ENCODE results near the gene AGAP1.

AGAP1 gene

GRCh38 chr2:235978022-235978421 is 484.2 kb downstream of the AGAP1 start:
- no peak for DNase-seq

- no peak for DNase-seq
Observed at GRCh38 chr2:235979037-235979436, 485.2 kb downstream of the AGAP1 start.

DNA sequence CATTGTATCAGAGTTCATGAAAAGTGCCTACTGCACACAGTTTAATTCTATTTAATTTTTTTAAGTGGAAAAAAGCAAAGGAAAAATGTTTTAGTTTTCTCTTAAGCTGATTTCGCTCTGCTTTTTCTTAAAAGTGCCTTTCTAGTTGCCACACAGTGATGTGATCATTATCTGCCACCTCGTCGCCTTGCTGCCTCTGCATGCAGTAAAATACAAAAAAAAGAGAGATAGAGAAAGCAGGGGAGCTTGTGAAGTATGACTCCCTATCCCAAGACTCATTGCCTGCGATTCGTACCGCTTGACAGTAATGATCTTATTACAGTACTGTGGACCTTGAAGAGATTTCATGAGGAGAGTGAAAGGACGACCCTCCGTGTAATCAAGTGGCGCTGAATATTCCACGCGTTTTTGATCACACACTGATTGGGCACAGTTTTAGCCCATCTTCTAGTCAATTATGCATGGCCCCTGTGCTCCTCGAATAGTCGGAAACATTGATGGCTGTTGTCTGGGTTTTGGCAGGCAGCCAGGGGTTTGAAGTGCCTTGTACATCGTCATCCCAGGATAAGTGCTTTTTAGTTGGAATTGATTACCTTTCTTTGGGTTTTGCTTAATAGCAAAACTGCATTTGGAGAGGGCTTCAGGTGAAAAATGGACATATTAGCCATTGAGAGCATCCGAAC is 486.1 kb downstream of the AGAP1 start:
- DNase-seq = peak in 21 of 51 donors; percentile 6 to 48 (median 22)

GRCh38 chr2:235981631-235982030 is 487.8 kb downstream of the AGAP1 start:
- no peak for DNase-seq

DNA sequence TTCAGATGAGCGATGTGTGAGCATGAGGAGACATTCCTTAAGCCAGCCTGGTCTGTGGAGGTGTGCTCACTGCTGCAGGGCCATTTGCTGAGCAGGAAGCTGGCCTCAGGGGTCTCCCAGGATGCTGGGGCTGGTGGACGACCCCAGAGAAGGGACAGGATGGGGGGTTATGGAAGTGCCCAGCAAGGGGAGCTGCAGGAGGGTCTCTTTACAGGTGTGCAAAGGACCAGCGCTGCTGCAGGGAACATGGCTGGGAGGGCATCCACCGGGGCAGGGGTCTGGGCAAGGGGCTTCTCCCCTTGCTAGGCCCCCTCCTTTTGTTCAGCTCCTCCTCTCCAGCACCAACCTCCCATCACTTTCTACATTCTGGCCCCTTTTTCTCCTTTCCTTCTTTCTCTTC is 489.2 kb downstream of the AGAP1 start:
- DNase-seq = no peak

DNA sequence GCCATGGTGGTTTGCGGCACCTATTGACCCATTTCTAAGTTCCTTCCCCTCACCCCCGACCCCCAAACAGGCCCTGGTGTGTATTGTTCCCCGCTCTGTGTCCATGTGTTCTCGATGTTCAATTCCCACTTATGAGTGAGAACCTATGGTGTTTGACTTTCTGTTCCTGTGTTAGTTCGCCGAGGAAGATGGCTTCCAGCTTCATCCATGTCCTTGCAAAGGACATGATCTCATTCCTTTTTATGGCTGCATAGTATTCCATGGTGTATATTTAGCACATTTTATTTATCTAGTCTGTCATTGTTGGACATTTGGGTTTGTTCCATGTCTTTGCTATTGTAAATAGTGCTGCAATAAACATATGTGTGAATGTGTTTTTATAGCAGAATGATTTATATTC is 490.7 kb downstream of the AGAP1 start:
- no peak for DNase-seq

GRCh38 chr2:235986361-235986760 is 492.5 kb downstream of the AGAP1 start:
- no peak for DNase-seq

DNA sequence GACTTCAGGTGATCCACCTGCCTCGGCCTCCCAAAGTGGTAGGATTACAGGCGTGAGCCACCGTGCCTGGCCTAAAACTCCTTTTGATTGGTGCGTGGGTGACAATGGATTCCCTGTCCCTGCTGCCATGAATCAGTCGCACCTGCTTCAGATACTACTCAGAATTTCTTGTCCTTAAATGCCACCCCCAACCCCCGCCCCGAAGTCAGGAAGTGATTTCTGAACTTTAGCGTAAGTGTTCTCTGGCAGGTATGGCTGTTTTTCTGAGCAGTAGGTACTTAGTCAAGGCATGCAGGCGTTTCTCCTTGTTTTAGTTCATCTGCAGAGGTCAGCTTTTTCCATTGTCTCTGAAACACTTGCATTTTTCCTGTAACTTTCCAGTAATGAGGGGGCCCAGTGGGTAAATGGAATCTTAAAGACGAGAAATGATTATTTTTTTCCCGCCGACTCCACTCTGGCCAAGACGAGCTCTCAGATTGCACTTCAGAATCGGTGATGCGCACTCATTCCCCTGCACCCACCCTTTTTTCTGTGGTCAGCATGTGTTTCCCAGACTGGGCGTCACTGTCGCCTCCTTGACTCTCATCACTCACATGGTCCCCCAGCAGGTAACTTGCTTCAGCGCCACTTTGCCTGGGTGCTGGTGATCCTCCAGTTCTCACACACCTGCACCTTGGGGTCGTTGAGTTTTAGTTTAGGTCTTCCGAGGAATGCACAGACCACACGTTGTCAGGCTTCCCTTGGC is 494.6 kb downstream of the AGAP1 start:
- no peak for DNase-seq

- no peak for DNase-seq
Observed at GRCh38 chr2:235989591-235989990, 495.7 kb downstream of the AGAP1 start.

DNA sequence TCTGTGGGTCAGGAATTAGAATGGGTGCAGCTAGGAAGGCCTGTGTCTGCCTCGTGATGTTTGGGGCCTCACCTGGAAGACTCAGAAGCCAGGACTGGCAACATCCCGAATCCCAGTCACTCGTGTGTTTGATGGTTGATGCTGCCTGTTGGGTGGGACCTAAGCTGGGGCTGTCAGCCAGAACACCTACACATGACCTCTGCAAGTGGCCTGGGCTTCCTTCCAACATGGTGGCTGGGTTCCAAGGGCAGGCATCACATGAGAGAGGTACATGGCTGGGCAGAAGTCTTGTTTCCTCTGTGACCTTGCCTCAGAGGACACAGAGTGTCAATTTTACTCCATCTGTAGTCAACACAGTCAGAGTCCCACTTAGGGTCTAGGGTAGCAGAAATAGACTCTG is 496.5 kb downstream of the AGAP1 start:
- no peak for DNase-seq

GRCh38 chr2:235992024-235992423 is 498.2 kb downstream of the AGAP1 start:
- no peak for DNase-seq

DNA sequence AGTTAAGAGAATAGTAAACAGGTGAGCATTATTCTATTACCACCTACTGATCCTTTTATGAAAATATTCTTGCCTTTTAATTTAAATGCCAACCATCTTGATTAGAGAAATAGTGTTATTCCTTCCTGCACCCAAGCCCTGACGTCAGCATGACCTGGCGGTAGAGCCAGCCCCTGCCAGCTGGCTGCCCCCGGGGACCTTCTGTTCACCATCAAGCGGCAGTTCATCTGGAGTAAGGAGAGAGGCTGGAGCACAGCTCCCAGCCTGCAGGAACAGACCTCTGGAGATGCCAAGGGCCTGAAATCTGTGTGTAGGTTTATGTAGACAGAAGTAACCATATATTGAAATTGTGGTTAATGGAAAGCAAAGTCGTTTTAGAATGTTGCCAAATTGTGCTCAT is 502.6 kb downstream of the AGAP1 start:
- no peak for DNase-seq

DNA sequence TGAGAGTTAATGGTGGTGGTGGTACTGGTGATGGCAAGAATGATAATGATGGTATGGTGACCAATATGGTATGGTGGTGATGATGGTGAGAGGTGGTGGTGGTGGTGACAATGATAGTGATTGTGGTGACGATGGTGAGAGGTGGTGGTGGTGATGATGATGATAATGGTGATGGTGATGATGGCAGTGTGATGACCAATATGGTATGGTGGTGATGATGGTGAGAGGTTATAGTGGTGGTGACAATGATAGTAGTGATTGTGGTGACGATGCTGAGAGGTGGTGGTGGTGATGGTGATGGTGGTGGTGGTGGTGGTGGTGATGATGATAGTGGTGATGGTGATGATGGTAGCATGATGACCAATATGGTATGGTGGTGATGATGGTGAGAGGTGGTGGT is 505.2 kb downstream of the AGAP1 start:
- no peak for DNase-seq

DNA sequence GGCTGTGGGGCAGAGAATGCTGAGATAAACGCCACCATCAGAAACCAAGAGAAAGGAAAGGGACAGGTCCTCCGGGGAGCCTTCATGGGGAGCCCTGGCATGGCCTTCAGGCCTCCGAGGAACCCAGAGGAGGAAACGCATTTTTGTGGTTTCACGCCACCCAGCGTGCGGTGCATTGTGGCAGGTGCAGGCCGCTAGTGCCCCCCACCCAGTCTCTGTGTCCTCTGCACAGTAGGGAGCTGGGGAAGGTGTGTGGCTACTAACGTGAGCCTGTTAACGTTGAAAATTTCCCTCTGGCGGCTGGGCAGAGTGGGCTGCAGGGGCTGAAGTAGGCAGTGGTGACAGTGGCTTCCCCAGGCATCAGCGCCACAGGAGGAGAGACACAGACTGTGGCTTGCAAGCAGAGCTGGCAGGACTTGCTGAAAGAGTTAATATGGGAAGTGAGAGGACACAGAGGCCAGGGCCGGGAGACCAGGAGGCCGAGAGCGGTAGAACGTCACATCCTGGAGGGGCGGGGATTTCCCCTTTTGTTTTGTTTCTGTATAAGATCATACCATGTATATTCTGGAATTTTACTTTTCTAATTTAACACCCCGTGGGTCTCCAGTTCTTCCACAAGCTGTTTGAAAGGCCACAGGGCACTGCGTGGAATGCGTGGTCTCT is 507.5 kb downstream of the AGAP1 start:
- DNase-seq = no peak

DNA sequence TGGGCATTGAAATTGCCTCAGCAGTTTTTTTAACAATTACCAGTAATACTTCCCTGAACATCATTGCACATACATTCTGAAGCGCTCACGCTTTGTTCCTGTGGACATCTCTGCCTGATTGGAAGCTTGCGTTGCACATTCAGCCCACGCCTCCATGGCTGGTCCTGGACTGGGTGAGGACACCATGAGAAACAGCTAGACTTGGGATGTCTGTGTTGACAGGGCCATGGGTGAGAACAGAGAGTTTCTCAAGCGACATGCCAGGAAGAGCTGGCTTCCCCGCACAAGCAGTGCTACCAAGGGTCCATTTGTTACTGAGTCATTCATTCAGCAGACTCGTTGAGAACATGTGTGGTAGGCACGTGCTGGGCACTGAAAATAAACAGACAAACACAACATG is 508.0 kb downstream of the AGAP1 start:
- no peak for DNase-seq

DNA sequence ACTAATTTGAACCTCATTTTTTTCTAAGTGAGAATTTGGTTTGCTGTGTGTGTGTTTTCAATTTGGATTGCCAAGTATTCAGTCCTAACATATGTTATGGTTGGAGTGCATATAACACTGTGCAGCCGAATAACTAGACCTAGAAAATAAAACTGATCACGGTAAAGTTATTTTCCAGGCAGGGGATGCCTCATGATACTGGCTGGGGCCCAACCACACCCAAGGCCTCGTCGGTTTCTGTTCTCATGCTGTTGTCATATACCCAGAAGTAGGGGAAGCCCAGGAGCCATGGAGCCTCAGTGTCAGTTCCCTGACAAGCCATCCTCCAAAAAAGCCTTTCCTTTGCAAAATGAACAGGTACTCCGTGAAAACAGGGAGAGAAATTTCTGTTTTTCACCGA is 514.2 kb downstream of the AGAP1 start:
- peak in 1 of 51 donors; percentile 3 for DNase-seq

GRCh38 chr2:236008857-236009256 is 515.0 kb downstream of the AGAP1 start:
- DNase-seq = no peak

DNA sequence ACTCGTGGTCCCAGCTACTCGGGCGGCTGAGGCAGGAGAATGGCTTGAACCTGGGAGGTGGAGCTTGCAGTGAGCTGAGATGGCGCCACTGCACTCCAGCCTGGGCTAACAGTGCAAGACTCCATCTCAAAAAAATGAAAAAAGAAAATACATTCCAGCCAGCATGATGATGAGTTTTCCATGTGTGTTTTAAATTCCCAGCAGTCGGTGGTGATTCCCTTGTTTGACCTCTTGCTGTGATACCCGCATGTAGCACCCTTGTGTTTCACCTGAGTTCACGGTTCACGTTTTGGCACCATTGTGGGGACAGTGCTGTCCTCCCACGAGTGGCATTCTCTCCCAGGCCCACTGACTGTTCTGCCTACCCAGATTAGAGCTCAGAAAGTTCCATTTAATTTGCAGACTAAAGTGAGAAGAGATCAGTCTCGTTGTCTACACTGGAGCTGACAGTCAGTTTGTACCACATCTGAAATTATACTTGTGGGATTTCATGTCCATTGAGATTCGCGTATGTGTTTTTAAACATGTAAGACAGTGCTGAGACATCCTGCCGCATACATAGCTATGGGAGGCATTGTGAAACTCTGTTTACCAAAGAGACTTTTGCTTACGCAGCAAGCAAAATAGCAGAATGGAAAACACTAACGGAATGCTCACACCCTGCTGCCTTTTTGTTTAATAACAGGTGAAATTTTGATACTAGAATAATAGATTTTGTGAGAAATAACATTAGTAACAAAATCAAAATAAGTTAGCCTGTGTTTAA is 517.3 kb downstream of the AGAP1 start:
- no peak for DNase-seq

DNA sequence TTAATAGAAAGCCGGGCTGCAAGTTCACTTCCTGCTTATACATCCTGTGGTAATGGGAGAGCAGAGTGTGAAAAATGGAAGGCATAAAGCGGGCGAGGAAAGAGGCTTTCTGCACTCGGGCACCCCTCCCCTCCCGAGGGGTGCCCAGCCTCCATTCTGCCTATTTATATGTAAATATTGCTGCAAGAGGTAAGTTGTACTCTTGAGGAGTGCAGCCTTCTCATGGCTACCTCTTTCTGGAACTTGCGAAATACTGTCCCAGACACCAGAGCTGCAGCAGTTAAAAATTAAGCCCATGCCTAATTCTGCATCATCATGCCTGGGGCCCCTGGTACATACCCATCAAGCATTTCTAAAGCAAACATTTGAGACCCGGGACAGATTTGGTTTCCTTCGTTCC is 518.3 kb downstream of the AGAP1 start:
- DNase-seq = no peak

- no peak for DNase-seq
Observed at GRCh38 chr2:236014408-236015131, 520.7 kb downstream of the AGAP1 start.

- no peak for DNase-seq
Observed at GRCh38 chr2:236015171-236015570, 521.3 kb downstream of the AGAP1 start.

Measured in hypothalamus (tissue), 51 donors.